Natural killer cell (primary cell): ENCODE measurements around the gene ARRB1. TPM values are rescaled to one million over a fixed set of nuclear protein-coding genes. Genes with fewer than 3 reads are reported as not detected.
"Not testable (repeated sequence)": the region's sequence is repeated elsewhere in the genome, so short reads cannot be mapped to it uniquely, and the experiment has no call there.

Source experiments
- ATAC-seq, 3 donors: fragments of 150-1000 bp in 2 of 3; fragments of 200-7000 bp in 1 of 3; cut with Tn5 transposase; 1 replicate in 1 of 3; 2 replicates in 2 of 3; pipeline ENCODE4 v1.10.0; 2021; ENCODE audit warnings: mild to moderate bottlenecking in 2 of 3, moderate library complexity in 2 of 3
- DNase-seq, 2 donors: peaks; one replicate each; pipeline versions ENCODE4 v3.0.0 to v3.0.0-alpha.2; 2013 to 2021; ENCODE audit warnings: mixed read lengths in 1 of 2
- H3K27ac ChIP-seq: one replicate; pipeline ENCODE4 v1.5.1; 2013; ENCODE audit warnings: mild to moderate bottlenecking, low read length
- H3K27me3 ChIP-seq: one replicate; pipeline ENCODE4 v1.6.1; 2013; ENCODE audit warnings: low read length; ENCODE audit not compliant: control insufficient read depth, insufficient read depth
- H3K36me3 ChIP-seq: one replicate; pipeline ENCODE4 v1.6.1; 2013; ENCODE audit warnings: low read length; ENCODE audit not compliant: control insufficient read depth, insufficient read depth
- H3K4me1 ChIP-seq: one replicate; pipeline ENCODE4 v1.6.1; 2013; ENCODE audit warnings: low read length; ENCODE audit not compliant: control insufficient read depth, insufficient read depth
- H3K4me3 ChIP-seq: one replicate; pipeline ENCODE4 v1.5.1; 2013; ENCODE audit warnings: low read length
- H3K9me3 ChIP-seq: one replicate; pipeline ENCODE4 v1.6.1; 2013; ENCODE audit warnings: low read length; ENCODE audit not compliant: control insufficient read depth, insufficient read depth
- H3K27ac Mint-ChIP-seq, 2 donors: one replicate each; pipeline ENCODE4 v1.8.0; 2022; ENCODE audit warnings: mild to moderate bottlenecking in 2 of 2, mixed read lengths in 2 of 2, moderate library complexity in 1 of 2
- H3K27me3 Mint-ChIP-seq, 2 donors: one replicate each; pipeline ENCODE4 v1.8.0; 2022; ENCODE audit warnings: low read depth in 2 of 2, mixed read lengths in 2 of 2
- H3K36me3 Mint-ChIP-seq: one replicate; pipeline ENCODE4 v1.8.0; 2022; ENCODE audit warnings: mixed read lengths
- H3K4me1 Mint-ChIP-seq, 2 donors: one replicate each; pipeline ENCODE4 v1.8.0; 2022; ENCODE audit warnings: mixed read lengths in 2 of 2
- H3K4me3 Mint-ChIP-seq: one replicate; pipeline ENCODE4 v1.8.0; 2022; ENCODE audit warnings: mild to moderate bottlenecking, moderate library complexity, mixed read lengths
- H3K9me3 Mint-ChIP-seq, 2 donors: one replicate each; pipeline ENCODE4 v1.8.0; 2022; ENCODE audit warnings: mixed read lengths in 2 of 2
- CTCF ChIP-seq: fragments of 200-600 bp; IDR thresholded peaks from one replicate; pipeline ENCODE4 v1.8.0; 2022; ENCODE audit warnings: antibody characterized with exemption
- WGBS: methylation state at CpG from one replicate; pipeline ENCODE4 v1.1.7; 2013; ENCODE audit warnings: missing lambda C conversion rate; ENCODE audit not compliant: insufficient coverage; 5-methylcytosine and 5-hydroxymethylcytosine counted together
- intact Hi-C: fragments of 100-400 bp; cut with micrococcal nuclease; formaldehyde crosslinking; loops from one replicate; pipeline ENCODE4 v1.14.2; 2022
- total RNA-seq, 4 donors: library from RNA; stranded (reverse); fragments of 120-200 nt in 1 of 4; gene quantifications; one replicate each; pipeline versions ENCODE4 v1.2.3 to v1.2.4, GENCODE V29; 2013 to 2022

Gene ARRB1
- total RNA-seq, 3 donors from 2014 or later (not counting 1 experiment from before 2014, with no cell fraction given): 128 to 200 (median 174) TPM

- Mint-ChIP-seq H3K27me3 (no peaks in the 10 kb centered on the region), H3K4me3 (no peak overlapping the region), H3K36me3 (no peaks in the 10 kb centered on the region), H3K27ac (peak overlapping the region; percentile 81 to 90), H3K9me3 (no peaks in the 10 kb centered on the region), H3K4me1 (peaks cover 80 to 86% of the 10 kb centered on the region in 2 donors)
- intact Hi-C loops: no loop called here
- Histone ChIP-seq H3K9me3 (no peaks in the 10 kb centered on the region), H3K27me3 (no peaks in the 10 kb centered on the region), H3K36me3 (no peaks in the 10 kb centered on the region), H3K27ac (no peak overlapping the region), H3K4me3 (no peak overlapping the region), H3K4me1 (peaks cover 63% of the 10 kb centered on the region)
- no peak for TF ChIP-seq CTCF
- DNase-seq (no peak), ATAC-seq (no peak)
- 94% methylated on average over 7 of the region's 7 CpGs for WGBS
These were observed 17.7 kb downstream of the ARRB1 start for GRCh38 chr11:75333807-75334140.

GRCh38 chr11:75333022-75333806 is 18.2 kb downstream of the ARRB1 start:
- WGBS: 62% methylated on average over 8 of the region's 8 CpGs
- ATAC-seq (no peak), DNase-seq (no peak)
- peak overlapping the region; percentile 14 for H3K4me3 Mint-ChIP-seq
- intact Hi-C loops: no loop called here
- peak overlapping the region; percentile 81 to 90 for H3K27ac Mint-ChIP-seq
- Histone ChIP-seq H3K36me3 (no peaks in the 10 kb centered on the region), H3K4me3 (no peak overlapping the region), H3K27me3 (no peaks in the 10 kb centered on the region), H3K4me1 (peaks cover 62% of the 10 kb centered on the region), H3K9me3 (no peaks in the 10 kb centered on the region), H3K27ac (no peak overlapping the region)
- no peaks in the 10 kb centered on the region for H3K27me3 Mint-ChIP-seq
- TF ChIP-seq CTCF: no peak
- peaks cover 82 to 86% of the 10 kb centered on the region in 2 donors for H3K4me1 Mint-ChIP-seq
- H3K36me3 Mint-ChIP-seq: no peaks in the 10 kb centered on the region
- no peaks in the 10 kb centered on the region for H3K9me3 Mint-ChIP-seq

GRCh38 chr11:75331761-75332160 is 19.7 kb downstream of the ARRB1 start:
- DNase-seq, H3K36me3 Mint-ChIP-seq, H3K36me3 ChIP-seq, H3K9me3 Mint-ChIP-seq, H3K27ac ChIP-seq, H3K27me3 Mint-ChIP-seq, H3K4me3 ChIP-seq, H3K27me3 ChIP-seq, H3K9me3 ChIP-seq, intact Hi-C loops, ATAC-seq: not testable (repeated sequence)
- peak overlapping the region; percentile 62 for H3K4me3 Mint-ChIP-seq
- H3K27ac Mint-ChIP-seq: peak overlapping the region; percentile 81 to 90
- 95% methylated on average over 9 of the region's 9 CpGs for WGBS
- peaks cover 73 to 79% of the 10 kb centered on the region in 2 donors for H3K4me1 Mint-ChIP-seq
- peaks cover 57% of the 10 kb centered on the region for H3K4me1 ChIP-seq

GRCh38 chr11:75331304-75331703 is 20.2 kb downstream of the ARRB1 start:
- H3K36me3 Mint-ChIP-seq, ATAC-seq, H3K4me3 ChIP-seq, H3K36me3 ChIP-seq, H3K9me3 Mint-ChIP-seq, H3K27ac ChIP-seq, H3K9me3 ChIP-seq, H3K27me3 Mint-ChIP-seq, DNase-seq, H3K4me3 Mint-ChIP-seq, H3K27me3 ChIP-seq, intact Hi-C loops: not testable (repeated sequence)
- WGBS: 99% methylated on average over 6 of the region's 6 CpGs
- peaks cover 59% of the 10 kb centered on the region for H3K4me1 ChIP-seq
- peaks cover 73 to 79% of the 10 kb centered on the region in 2 donors for H3K4me1 Mint-ChIP-seq
- H3K27ac Mint-ChIP-seq: peak overlapping the region; percentile 81 to 90

GRCh38 chr11:75330886-75331285 is 20.6 kb downstream of the ARRB1 start:
- H3K4me3 ChIP-seq, H3K36me3 ChIP-seq, DNase-seq, H3K36me3 Mint-ChIP-seq, H3K9me3 ChIP-seq, H3K4me3 Mint-ChIP-seq, intact Hi-C loops, ATAC-seq, H3K9me3 Mint-ChIP-seq, H3K27me3 ChIP-seq, H3K27me3 Mint-ChIP-seq: not testable (repeated sequence)
- WGBS: 96% methylated on average over 14 of the region's 14 CpGs
- Mint-ChIP-seq H3K4me1 (peaks cover 73 to 80% of the 10 kb centered on the region in 2 donors), H3K27ac (peak overlapping the region; percentile 81 to 90)
- Histone ChIP-seq H3K4me1 (peaks cover 58% of the 10 kb centered on the region), H3K27ac (peak overlapping the region; percentile 29)
